ENCODE data around the gene AMOTL1. TPM values are rescaled to one million over a fixed set of nuclear protein-coding genes. Genes with fewer than 3 reads are reported as not detected.

AMOTL1 gene
- total RNA-seq, 1 donor from 2014 or later: 57.2 TPM

DNA sequence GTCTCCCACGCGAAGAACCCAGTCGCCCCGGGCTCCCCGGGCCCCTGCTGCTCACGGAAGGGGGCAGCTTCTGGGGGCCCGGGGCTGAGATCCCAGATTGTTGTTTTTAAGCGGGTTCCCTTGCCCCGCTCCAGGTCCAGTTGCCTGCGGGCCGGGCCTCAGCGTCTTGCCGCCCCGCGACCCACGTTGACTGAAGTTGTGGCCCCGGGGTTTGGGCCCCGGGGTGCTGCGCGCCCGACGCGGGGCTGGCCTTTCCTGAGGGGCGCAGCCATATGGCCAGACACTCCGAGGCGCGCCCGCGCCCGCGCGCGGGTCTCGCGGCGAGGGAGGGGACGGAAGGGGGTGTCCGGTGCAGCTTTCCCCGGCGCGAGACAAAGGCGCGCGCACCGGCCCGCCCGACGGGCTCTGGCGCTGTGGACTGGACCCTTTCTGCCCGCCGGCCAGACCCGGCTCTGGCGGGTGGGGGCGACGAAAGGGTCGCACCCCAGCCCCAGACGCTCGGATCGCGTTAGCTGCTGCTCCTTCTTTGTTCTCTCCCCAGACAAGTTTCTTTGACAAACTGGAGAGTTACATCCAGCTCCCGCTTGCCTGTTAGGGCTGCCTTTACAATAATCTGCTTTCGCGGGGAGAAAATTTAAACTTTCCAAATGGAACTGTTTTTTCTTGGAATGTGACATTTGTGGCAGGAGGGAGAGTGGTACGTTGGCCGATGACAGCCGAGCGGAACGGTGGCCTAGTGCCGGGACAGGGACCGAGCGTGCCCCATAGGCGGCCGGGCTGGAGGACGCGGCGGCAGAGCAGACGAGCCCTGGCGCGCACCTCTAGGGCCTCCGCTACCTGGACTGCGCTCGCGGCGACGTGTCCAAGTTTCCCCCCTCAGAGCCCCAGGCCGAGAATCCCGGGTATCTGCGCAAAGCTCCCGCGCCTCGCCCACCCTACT lies 716 bp downstream of the AMOTL1 start:
- ATAC-seq (peak; percentile 73 to 80), DNase-seq (peak; percentile 61)
- H3K4me1 ChIP-seq: peaks cover 47% of the 10 kb centered on the region

DNA sequence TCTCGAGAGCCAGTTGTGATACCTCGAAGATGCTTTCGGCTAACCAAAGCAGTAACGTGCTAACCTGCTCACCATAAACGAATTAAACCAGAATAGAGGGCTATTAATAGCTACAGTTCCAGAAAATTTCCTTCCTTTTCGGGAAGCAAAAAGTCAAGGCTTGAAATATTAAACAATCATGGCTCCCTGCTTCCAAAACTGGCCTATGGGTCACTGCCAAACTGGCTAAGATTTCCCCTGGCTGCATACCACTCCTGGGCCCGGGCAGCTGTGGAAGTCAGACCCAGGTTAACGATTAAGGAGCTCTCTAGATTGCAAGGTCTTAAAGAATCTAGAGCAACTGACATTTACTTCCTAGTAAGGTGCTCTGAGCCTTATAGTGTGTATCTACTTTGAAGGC lies 1.7 kb downstream of the AMOTL1 start:
- no peaks in the 10 kb centered on the region for H3K9me3 ChIP-seq
- intact Hi-C loops (cut with DNase I): no loop called here
- H3K36me3 ChIP-seq: no peaks in the 10 kb centered on the region
- ATAC-seq (peak in 1 of 2 donors; percentile 22), DNase-seq (no peak)
- peaks cover 57% of the 10 kb centered on the region for H3K4me1 ChIP-seq
- peak overlapping the region; percentile 95 for H3K27ac ChIP-seq
- H3K27me3 ChIP-seq (ENCODE audit: low read depth): no peaks in the 10 kb centered on the region
- peak overlapping the region; percentile 86 for H3K4me3 ChIP-seq
- TF ChIP-seq, protein P1, sequence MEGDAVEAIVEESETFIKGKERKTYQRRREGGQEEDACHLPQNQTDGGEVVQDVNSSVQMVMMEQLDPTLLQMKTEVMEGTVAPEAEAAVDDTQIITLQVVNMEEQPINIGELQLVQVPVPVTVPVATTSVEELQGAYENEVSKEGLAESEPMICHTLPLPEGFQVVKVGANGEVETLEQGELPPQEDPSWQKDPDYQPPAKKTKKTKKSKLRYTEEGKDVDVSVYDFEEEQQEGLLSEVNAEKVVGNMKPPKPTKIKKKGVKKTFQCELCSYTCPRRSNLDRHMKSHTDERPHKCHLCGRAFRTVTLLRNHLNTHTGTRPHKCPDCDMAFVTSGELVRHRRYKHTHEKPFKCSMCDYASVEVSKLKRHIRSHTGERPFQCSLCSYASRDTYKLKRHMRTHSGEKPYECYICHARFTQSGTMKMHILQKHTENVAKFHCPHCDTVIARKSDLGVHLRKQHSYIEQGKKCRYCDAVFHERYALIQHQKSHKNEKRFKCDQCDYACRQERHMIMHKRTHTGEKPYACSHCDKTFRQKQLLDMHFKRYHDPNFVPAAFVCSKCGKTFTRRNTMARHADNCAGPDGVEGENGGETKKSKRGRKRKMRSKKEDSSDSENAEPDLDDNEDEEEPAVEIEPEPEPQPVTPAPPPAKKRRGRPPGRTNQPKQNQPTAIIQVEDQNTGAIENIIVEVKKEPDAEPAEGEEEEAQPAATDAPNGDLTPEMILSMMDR (IDR thresholded peaks at IDR 0.05): no peak

More for the DNA sequence above, 716 bp downstream of the AMOTL1 start:
- Histone ChIP-seq H3K27ac (peak overlapping the region; percentile 95), H3K4me3 (peak overlapping the region; percentile 86), H3K9me3 (no peaks in the 10 kb centered on the region), H3K27me3 (ENCODE audit: low read depth) (no peaks in the 10 kb centered on the region), H3K36me3 (no peaks in the 10 kb centered on the region)
- TF ChIP-seq, protein P1 (IDR thresholded peaks at IDR 0.05): no peak
- intact Hi-C loops (cut with DNase I): no loop called here

DNA sequence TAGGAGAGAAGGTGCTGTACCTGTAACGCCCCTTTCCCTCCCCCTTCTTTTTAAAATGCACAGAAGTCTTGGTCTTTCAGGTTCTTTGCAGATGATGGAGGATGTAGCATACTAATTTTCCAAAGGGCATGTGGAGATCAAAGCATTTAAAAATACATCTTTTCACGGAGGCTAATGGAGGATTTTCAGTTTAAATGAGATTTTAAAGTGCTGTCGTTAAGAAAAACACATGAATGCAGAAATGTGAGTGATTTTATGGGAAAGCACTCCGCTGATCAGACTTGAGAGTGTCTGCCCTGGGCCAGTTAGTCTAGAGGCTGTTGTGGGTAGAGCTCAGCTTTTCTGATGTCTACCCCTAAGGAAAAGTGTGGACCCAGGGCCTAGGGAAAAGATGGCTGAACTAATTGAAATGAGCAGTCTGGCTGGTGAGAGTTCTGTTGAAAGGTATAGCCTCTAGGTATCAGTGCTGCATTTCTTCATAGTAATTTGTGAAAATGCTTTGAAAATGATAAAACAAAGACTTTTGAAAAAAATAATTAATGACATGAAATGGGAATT lies 2.5 kb downstream of the AMOTL1 start:
- H3K4me1 ChIP-seq: peaks cover 59% of the 10 kb centered on the region
- intact Hi-C loops (cut with DNase I): no loop called here
- no peaks in the 10 kb centered on the region for H3K36me3 ChIP-seq
- peak overlapping the region; percentile 3 for H3K27ac ChIP-seq
- H3K4me3 ChIP-seq: peak overlapping the region; percentile 86
- DNase-seq (no peak), ATAC-seq (no peak)
- H3K27me3 ChIP-seq (ENCODE audit: low read depth): no peaks in the 10 kb centered on the region
- TF ChIP-seq, protein P1 (IDR thresholded peaks at IDR 0.05): no peak
- H3K9me3 ChIP-seq: no peaks in the 10 kb centered on the region

DNA sequence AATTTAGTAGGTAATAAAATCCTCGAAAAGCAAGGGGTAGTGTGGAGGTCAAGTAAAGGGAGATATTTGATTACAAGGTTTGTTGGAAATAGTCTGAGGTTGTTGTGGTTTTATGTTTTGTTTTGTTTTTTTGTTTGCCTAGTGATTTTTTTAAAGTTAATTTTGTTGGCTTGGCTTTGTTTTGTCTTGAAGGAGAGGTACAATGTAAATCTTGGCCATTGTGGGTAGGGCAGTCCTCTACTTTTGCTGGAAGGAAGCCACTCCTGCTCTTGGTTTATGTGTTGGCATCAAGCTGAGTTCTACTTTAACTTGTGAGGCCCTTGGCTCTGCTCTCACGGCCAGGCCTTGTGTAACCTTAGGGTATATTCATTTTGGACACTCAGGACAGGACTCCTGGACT lies 3.2 kb downstream of the AMOTL1 start:
- Histone ChIP-seq H3K4me3 (no peak overlapping the region), H3K4me1 (peaks cover 66% of the 10 kb centered on the region), H3K27ac (peak overlapping the region; percentile 15), H3K9me3 (no peaks in the 10 kb centered on the region), H3K27me3 (ENCODE audit: low read depth) (no peaks in the 10 kb centered on the region), H3K36me3 (no peaks in the 10 kb centered on the region)
- intact Hi-C loops (cut with DNase I): no loop called here
- DNase-seq: no peak
- ATAC-seq: no peak
- TF ChIP-seq, protein P1 (IDR thresholded peaks at IDR 0.05): no peak

DNA sequence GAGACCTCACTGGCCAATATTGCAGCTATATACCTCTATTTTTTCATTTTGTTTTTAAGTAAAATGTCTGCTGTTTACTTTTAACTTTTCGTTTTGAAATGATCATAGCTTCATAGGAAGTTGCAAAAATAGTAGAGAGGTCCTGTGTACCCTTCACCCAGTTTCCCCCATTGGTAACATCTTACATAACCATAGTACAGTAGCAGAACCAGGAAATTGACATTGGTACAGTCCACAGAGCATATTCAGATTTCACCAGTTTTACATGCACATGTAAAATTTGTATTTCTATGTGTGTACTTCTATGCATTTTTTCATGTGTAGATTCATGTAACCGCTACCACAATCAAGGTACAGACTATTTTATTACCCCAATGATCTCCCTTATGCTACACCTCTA lies 3.8 kb downstream of the AMOTL1 start:
- H3K4me3 ChIP-seq: no peak overlapping the region
- DNase-seq: no peak
- H3K4me1 ChIP-seq: peaks cover 66% of the 10 kb centered on the region
- peak overlapping the region; percentile 15 for H3K27ac ChIP-seq
- H3K9me3 ChIP-seq: no peaks in the 10 kb centered on the region
- TF ChIP-seq, protein P1 (IDR thresholded peaks at IDR 0.05): no peak
- no peaks in the 10 kb centered on the region for H3K36me3 ChIP-seq
- ATAC-seq: no peak
- H3K27me3 ChIP-seq (ENCODE audit: low read depth): no peaks in the 10 kb centered on the region
- intact Hi-C loops (cut with DNase I): no loop called here

Measured in lower lobe of right lung (tissue), 2 donors.